ENCODE results near the gene RHBDF2.

DNA sequence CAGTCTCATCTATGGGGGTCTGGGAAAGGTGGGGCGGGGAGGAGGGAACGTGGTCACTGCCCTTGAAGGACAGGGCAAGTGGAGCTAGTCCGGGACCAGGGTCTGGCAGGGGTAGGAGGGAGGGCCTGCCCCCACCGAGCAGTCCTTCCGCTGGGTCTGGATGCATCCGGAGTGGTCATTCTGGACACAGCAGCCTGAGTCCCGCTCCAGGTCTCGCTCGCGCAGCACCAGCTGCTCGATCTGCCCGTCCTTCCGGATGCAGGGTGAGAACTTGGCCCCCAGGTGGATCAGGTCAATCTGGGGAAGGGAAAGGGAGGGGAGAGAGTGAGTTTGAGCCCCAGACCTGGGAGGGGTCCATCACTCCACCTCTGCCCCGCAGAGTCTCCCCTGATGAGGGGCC lies 27.0 kb downstream of the RHBDF2 start:
- TF ChIP-seq, protein P1, sequence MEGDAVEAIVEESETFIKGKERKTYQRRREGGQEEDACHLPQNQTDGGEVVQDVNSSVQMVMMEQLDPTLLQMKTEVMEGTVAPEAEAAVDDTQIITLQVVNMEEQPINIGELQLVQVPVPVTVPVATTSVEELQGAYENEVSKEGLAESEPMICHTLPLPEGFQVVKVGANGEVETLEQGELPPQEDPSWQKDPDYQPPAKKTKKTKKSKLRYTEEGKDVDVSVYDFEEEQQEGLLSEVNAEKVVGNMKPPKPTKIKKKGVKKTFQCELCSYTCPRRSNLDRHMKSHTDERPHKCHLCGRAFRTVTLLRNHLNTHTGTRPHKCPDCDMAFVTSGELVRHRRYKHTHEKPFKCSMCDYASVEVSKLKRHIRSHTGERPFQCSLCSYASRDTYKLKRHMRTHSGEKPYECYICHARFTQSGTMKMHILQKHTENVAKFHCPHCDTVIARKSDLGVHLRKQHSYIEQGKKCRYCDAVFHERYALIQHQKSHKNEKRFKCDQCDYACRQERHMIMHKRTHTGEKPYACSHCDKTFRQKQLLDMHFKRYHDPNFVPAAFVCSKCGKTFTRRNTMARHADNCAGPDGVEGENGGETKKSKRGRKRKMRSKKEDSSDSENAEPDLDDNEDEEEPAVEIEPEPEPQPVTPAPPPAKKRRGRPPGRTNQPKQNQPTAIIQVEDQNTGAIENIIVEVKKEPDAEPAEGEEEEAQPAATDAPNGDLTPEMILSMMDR (conservative IDR thresholded peaks at IDR 0.05; ENCODE audit: low read length): no peak
- no peak for TF ChIP-seq EZH2phosphoT487 (IDR thresholded peaks at IDR 0.05; ENCODE audit: borderline replicate concordance, low read depth, low read length)
